ENCODE measurements around the gene LAMC1.

GRCh38 chr1:183179033-183179432 lies 155.8 kb downstream of the LAMC1 start:
- TF ChIP-seq CEBPB (IDR thresholded peaks at IDR 0.05; ENCODE audit: borderline replicate concordance in 1 of 2, low read depth in 2 of 2, low read length in 2 of 2) = no peak
- no peak for TF ChIP-seq CTCF (IDR thresholded peaks at IDR 0.05 in 2 of 3, conservative IDR thresholded peaks at IDR 0.05 in 1 of 3; ENCODE audit: control insufficient read depth in 2 of 3, extremely low read depth in 1 of 3, insufficient read depth in 1 of 3, low read depth in 3 of 3, low read length in 3 of 3)
- no peak for TF ChIP-seq E2F8 (IDR thresholded peaks at IDR 0.05; ENCODE audit: low read depth, partially characterized antibody)
- TF ChIP-seq CHD2 (IDR thresholded peaks at IDR 0.05; ENCODE audit: borderline replicate concordance, low read depth, low read length) = no peak
- TF ChIP-seq RCOR1 (conservative IDR thresholded peaks at IDR 0.05; ENCODE audit: low read depth, low read length) = no peak
- no peak for TF ChIP-seq SIN3A (IDR thresholded peaks at IDR 0.05; ENCODE audit: low read depth, low read length)
- TF ChIP-seq POLR2AphosphoS5 (IDR thresholded peaks at IDR 0.05; ENCODE audit: low read length) = no peak
- no peak for TF ChIP-seq PKNOX1 (IDR thresholded peaks at IDR 0.05)
- no peak for TF ChIP-seq POLR2A (IDR thresholded peaks at IDR 0.05; ENCODE audit: low read depth, low read length)
- no peak for TF ChIP-seq EED (IDR thresholded peaks at IDR 0.05; ENCODE audit: low read depth)
- no peak for TF ChIP-seq ZZZ3 (IDR thresholded peaks at IDR 0.05; ENCODE audit: control insufficient read depth, insufficient read length, low read depth)
- no peak for TF ChIP-seq NBN (IDR thresholded peaks at IDR 0.05)
- no peak for TF ChIP-seq HDAC6 (IDR thresholded peaks at IDR 0.05; ENCODE audit: unreplicated experiment)
- TF ChIP-seq EZH2 (IDR thresholded peaks at IDR 0.05; ENCODE audit: borderline replicate concordance, control insufficient read depth, low read depth, low read length) = no peak
